ENCODE results near the gene MEST.
"Not testable (repeated sequence)": the region's sequence is repeated elsewhere in the genome, so short reads cannot be mapped to it uniquely, and the experiment has no call there.

MEST gene

GRCh38 chr7:130486114-130486953 is 5.6 kb upstream of the MEST start:
- DNase-seq = no peak

GRCh38 chr7:130486954-130487436 is 4.9 kb upstream of the MEST start:
- DNase-seq = no peak

- no peak for DNase-seq
Measured at GRCh38 chr7:130488392-130489139, 3.3 kb upstream of the MEST start.

GRCh38 chr7:130489140-130489983 is 2.5 kb upstream of the MEST start:
- no peak for DNase-seq

GRCh38 chr7:130490311-130490791 is 1.5 kb upstream of the MEST start:
- DNase-seq = no peak

GRCh38 chr7:130490888-130491804 is 739 bp upstream of the MEST start:
- DNase-seq = no peak

GRCh38 chr7:130492523-130493274 is 814 bp downstream of the MEST start:
- DNase-seq = no peak

GRCh38 chr7:130493275-130493873 is 1.5 kb downstream of the MEST start:
- no peak for DNase-seq

GRCh38 chr7:130494431-130494858 is 2.6 kb downstream of the MEST start:
- no peak for DNase-seq

- DNase-seq = no peak
Measured at GRCh38 chr7:130500463-130500862, 8.6 kb downstream of the MEST start.

- no peak for DNase-seq
Measured at GRCh38 chr7:130500910-130501309, 9.0 kb downstream of the MEST start.

GRCh38 chr7:130505753-130506152 is 13.9 kb downstream of the MEST start:
- no peak for DNase-seq

- no peak for DNase-seq
Measured at GRCh38 chr7:130506358-130506757, 14.5 kb downstream of the MEST start.

- not testable (repeated sequence) for DNase-seq
Measured at GRCh38 chr7:130512038-130512437, 20.2 kb downstream of the MEST start.

- DNase-seq = no peak
Measured at GRCh38 chr7:130513447-130513846, 21.6 kb downstream of the MEST start.

GRCh38 chr7:130515315-130516040 is 23.6 kb downstream of the MEST start:
- DNase-seq = no peak

GRCh38 chr7:130521258-130521951 is 29.5 kb downstream of the MEST start:
- no peak for DNase-seq

GRCh38 chr7:130523519-130524125 is 31.7 kb downstream of the MEST start:
- DNase-seq = not testable (repeated sequence)

GRCh38 chr7:130524628-130525027 is 32.7 kb downstream of the MEST start:
- DNase-seq = no peak

Measured in NCI-H1930 (cell line).